ENCODE results near the gene MORF4L2.

Gene MORF4L2

GRCh38 chrX:103686199-103687072, at the start of gene MORF4L2:
TSS of gene MORF4L2 (minus strand) at chrX:103686699. CDS start at chrX:103677027, 9,672 bp downstream.
- peak; percentile 64 for DNase-seq (ENCODE audit: low spot score)

DNA sequence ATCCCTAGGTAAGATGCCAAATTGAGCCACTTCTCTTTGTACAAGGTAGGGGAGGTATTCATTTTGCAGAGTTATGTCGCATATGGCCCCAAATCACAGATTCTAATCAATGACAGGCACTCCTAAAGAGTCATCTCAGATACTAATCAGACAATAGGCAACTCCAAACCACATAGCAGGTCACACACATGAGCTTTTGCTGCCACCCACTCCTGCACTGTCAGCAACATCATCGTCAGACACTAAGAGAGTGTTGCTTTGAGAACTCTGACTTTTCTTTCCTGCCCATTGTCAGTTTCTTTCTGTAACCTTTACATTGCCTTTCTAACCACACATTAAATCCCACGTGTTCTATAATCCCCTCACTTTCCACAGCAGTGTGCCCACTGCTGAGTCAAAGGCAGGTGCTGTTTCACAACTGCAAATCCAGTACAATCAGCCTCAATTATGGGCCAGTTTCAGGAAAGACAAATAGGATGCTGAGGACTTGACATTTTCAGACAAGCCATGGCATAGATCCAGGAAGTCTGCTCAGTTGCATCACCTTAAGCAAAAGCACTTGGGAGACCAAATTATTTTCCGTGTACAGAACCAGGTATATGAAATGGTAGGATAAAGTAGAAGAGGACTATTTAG, 47.7 kb upstream of the MORF4L2 start:
- no peak for DNase-seq (ENCODE audit: low spot score)

DNA sequence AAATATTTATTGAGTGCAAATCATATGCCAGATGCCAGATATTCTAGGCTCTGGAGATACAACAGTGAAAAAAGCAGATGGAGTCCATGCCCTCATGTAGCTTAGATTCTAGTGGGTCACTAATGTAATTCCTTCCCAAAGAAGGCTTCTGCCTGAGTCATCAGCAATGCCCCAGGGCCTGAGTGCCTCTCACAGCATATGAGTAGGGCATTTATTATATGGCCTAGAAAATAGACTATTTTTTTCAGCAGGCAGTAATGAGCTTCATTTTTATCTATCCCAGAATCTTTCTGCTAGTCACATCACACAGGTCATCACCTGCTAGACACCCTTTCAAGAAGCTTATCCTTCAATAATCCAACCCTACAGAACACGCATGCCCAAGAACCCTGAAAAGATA, 46.5 kb upstream of the MORF4L2 start:
- DNase-seq (ENCODE audit: low spot score): no peak

GRCh38 chrX:103730796-103731493, 44.4 kb upstream of the MORF4L2 start:
- peak; percentile 55 for DNase-seq (ENCODE audit: low spot score)

GRCh38 chrX:103730147-103730795, 43.8 kb upstream of the MORF4L2 start:
- DNase-seq (ENCODE audit: low spot score): no peak

DNA sequence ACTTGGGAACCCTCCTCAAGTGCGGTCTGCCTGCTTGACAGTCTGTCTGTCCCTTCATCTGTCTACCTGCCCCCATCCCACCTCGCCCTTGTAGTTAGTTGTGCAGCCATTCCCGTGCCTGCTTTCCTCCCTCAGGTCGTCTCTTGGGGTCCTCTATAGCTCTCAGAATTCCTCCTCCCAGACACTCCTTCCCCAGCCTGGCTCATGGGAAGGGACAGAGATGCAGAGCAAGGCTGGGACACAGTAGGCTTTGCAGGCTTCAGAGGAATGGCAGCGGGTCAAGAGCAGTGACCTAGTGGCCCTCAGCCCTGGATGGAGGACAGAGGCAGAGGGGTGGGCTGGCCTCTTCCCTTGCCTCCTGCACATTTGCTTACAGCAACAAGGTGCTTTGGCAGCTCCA, 42.5 kb upstream of the MORF4L2 start:
- no peak for DNase-seq (ENCODE audit: low spot score)

DNA sequence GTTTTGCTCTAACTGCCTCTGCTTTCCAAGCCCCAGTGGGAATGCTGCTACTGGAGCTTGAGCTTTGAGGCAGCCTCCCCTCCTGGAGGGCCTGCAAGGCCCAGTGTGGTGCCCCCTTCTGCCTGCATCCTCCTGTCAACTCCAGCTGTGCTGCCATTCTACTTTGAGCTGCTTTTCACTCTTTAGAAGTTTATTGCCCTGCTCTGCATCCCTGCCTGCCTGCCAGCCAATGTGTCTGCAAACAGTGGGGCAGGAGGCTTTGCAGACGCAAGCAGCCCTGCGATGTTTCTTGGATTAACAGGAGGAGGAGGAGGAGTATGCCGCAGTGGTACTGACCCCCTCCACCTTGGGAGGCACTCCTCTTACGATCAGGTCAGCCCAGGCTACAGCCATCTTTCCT, 40.6 kb upstream of the MORF4L2 start:
- DNase-seq (ENCODE audit: low spot score): no peak

GRCh38 chrX:103726477-103726876, 40.0 kb upstream of the MORF4L2 start:
- no peak for DNase-seq (ENCODE audit: low spot score)

- peak; percentile 47 for DNase-seq (ENCODE audit: low spot score)
These were observed 36.0 kb upstream of the MORF4L2 start for GRCh38 chrX:103722505-103722904.

- DNase-seq (ENCODE audit: low spot score): no peak
These were observed 31.6 kb upstream of the MORF4L2 start for GRCh38 chrX:103718120-103718519.

DNA sequence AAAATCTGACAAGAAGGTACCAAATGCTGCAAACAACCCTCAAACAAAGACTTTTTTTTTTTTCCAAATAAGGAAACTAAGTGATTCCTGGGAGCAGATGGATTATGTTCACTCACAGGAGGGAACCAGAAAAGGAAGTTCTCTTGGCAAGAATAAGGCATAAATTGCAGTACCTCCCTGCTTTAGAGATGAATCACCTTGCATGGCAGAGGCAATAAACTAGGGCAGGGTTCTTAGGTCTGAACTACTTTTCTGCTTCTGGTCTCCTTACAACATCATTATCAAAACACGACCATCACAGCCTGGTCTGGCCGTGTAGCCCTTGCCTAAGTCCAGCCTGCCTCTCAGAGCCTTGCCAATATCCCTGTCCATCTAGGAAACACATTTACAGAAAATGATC, 30.5 kb upstream of the MORF4L2 start:
- DNase-seq (ENCODE audit: low spot score): peak; percentile 34

DNA sequence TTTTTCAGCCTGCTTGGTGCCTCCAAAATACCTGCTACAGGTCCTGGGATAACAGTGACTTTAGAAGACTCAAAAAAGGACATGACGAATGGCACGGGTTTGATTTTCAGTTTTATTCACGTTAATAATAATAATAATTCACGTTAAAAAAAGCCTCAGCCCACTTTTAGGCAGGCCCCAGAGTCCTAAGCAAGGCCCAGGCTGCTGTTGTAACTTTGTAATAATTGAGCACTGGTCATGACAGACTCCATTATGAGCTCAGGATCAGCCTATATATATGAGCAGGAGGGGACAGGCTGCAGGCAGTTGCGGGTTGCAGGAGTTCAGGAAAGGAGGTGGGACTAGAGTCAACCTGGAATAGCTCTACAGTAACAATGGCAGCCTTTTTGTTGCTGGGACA, 24.1 kb upstream of the MORF4L2 start, which contains the start of gene TMEM31:
Gene TMEM31 (plus strand): TSS at position 301 of the 400 bp plus-strand sequence. CDS start 1,350 bp downstream, outside the sequence.
- DNase-seq (ENCODE audit: low spot score): no peak

GRCh38 chrX:103704863-103705262, 18.4 kb upstream of the MORF4L2 start:
- no peak for DNase-seq (ENCODE audit: low spot score)

DNA sequence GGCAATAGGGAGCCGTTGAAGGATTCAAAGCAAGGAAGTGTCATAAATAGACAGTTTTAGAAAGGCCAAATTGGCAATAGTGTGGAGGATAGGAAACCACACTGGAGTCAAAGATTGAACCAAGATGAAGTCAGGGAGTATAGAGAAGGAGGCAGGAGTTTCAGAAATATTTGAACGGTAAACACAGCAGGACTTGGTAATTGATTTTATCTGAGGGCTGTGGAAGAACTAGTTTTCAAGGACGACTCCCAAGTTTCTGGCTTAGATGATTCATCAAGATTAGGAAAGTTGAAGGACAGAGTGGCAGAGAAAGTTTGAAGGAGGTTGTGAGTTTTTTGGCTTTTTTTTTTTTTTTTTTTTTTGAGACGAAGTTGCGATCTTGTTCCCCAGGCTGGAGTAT, 12.7 kb upstream of the MORF4L2 start:
- no peak for DNase-seq (ENCODE audit: low spot score)

DNA sequence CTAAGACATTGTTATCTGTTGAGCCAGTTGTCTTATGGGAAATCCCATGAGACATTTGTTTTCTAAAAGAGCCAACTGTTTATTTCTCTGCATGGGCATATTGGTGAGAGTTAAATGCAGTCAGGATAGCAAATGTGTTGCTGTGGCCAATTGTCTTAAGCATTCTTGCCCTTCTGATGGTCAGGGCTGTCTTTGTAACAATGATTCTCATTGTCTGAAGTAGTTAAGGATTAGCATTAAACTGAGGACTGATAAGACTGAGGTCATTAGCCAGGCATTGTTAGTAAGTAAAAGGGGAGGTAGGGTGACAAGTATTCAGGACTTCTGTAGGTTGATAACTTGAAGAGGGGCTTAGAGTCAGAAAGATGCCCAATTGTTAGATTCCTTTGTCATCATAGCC, 11.2 kb upstream of the MORF4L2 start:
- DNase-seq (ENCODE audit: low spot score): no peak

GRCh38 chrX:103691059-103691458, 4.6 kb upstream of the MORF4L2 start:
- DNase-seq (ENCODE audit: low spot score): no peak

DNA sequence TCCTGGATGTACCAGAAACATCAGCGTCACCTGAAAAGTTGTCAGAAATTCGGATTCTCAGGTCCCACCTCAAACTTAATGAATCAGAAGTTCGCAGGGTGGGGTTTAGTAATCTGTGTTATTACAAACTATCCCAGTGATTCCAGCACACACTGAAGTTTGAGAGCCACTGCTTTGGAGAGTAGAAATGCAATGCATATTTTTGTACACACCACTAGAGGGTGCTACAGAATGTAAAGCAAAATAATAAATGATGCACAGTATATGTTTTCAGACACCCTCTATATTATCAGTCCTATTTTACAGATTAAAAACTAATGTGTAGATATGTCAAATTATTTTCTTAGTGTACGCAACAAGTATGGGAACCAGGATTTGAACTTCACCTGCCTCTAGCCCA, 2.4 kb upstream of the MORF4L2 start:
- DNase-seq (ENCODE audit: low spot score): peak; percentile 14

GRCh38 chrX:103687696-103688201, 1.2 kb upstream of the MORF4L2 start:
- peak; percentile 41 for DNase-seq (ENCODE audit: low spot score)

- peak; percentile 49 for DNase-seq (ENCODE audit: low spot score)
These were observed 685 bp upstream of the MORF4L2 start for GRCh38 chrX:103687073-103687695.

- peak; percentile 19 for DNase-seq (ENCODE audit: low spot score)
These were observed 1.1 kb downstream of the MORF4L2 start for GRCh38 chrX:103685396-103685795.

- DNase-seq (ENCODE audit: low spot score): no peak
These were observed 5.1 kb downstream of the MORF4L2 start for GRCh38 chrX:103681443-103681842.

Measured in hepatic stellate cell (primary cell).